ENCODE measurements around the gene ASNSD1. TPM values are rescaled to one million over a fixed set of nuclear protein-coding genes. Genes with fewer than 3 reads are reported as not detected.

Gene ASNSD1
- 65.1 TPM for total RNA-seq

DNA sequence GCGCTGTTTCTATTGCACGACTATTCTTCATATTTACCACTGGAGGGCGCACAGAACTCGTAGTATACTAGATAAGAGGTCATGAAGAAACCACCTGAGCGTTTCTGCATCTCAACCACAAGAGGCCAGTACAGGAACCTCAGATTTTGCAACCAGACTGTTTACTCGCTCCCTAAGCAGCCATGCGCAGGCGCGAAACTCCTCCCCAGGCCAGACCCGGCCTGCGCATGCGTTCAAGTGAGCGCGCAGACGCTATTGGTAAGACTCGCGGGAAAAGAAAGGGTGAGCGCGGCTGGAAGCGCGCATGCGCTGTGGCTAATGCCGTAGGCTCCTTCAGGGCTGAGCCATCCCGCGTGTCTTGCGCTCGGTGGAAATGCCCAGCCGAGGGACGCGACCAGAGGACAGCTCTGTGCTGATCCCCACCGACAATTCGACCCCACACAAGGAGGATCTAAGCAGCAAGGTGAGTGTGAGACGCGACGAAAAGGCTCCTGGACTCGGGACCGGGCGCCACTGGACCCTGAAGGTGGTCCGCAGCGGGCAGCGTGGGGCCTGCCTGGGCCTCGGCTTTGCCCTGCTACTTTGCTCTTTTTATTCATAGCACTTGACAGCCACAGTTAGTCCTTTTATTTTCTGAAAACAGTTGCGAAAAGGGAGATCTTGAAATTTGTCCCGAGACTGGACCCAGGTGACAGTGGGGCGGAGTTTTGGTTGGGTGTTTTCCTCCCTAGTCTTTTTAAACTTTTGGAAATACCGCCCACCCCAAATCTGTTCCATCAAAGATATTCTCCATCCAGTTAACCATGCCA, at the start of gene ASNSD1:
ASNSD1 (plus strand) TSS at position 312 of the 809 bp plus-strand sequence. CDS start 4,674 bp downstream, outside the sequence.
- no peaks in the 10 kb centered on the region for H3K9me3 ChIP-seq (ENCODE audit: low read depth, low read length)
- peak within 1 kb of the TSS; percentile 67 for H3K4me3 ChIP-seq (ENCODE audit: low read length)
- no peaks in the 10 kb centered on the region for H3K27me3 ChIP-seq (ENCODE audit: insufficient read depth, low read length)
- peaks cover 38% of the 10 kb centered on the region for H3K4me1 ChIP-seq (ENCODE audit: insufficient read depth, low read length)

DNA sequence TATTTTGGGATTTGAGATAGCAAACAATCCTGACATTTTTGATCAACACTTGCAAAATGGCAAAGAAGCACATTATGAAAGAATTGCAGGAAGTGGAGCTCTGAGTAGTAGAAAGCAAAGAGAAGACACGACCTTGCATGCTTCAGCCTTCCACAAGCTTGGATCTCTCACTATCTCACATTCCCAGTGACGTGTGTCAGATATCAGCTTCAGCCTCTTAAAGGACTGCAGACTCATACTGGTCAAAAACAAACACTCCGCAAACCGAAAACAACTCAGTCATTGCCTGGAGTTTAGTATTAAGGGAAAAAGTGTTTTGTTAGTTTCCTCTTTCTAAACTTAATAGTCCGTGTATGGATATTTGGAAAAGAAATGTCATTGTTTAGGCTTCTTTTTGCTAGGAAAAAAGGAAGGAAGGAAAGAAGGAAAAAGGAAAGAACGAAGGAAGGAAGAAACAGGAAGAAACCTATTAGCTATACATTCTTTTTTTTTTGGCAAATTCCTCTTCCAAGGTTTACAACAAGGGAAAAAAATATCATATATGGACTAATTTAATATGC, 48.1 kb upstream of the ASNSD1 start:
- peaks cover 3% of the 10 kb centered on the region for H3K4me1 ChIP-seq (ENCODE audit: insufficient read depth, low read length)
- H3K27me3 ChIP-seq (ENCODE audit: insufficient read depth, low read length) = no peaks in the 10 kb centered on the region
- H3K4me3 ChIP-seq (ENCODE audit: low read length) = no peak overlapping the region
- no peaks in the 10 kb centered on the region for H3K9me3 ChIP-seq (ENCODE audit: low read depth, low read length)

DNA sequence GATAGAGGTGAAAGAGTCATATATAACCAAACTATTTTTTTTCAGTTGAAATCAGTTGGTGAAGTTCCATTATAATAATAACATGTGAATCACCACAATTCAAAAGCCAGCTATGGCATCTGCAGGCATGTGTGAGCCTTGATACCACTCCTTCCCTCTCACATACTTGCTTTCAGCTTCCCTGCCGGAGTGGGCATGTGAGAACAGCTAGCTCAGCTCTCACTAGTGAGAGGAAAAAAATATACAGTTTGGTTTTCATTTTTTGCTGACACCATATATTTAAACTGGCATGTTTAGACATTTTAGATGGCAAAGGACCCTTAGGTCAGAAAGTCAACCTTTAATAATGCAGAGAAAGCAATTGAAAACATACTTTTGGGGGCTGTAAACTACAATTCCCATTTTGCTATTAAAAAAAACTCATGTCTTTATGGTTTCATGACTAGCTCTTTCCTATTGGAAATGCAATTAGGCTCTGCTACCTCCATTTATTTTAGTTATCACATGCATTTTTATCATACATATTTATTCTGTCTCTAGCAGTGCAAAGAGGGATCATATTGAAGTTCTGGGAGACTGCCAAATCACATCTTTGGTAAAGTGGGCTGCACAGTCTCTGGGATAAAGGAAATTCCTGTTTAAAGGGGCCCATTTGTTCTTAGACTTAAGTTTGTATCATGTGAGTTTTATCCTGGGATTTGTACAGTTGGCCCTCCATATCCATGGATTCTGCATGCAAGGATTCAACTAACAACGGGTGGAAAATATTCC, 47.4 kb upstream of the ASNSD1 start:
- H3K27me3 ChIP-seq (ENCODE audit: insufficient read depth, low read length) = no peaks in the 10 kb centered on the region
- no peaks in the 10 kb centered on the region for H3K9me3 ChIP-seq (ENCODE audit: low read depth, low read length)
- H3K4me3 ChIP-seq (ENCODE audit: low read length) = no peak overlapping the region
- peaks cover 3% of the 10 kb centered on the region for H3K4me1 ChIP-seq (ENCODE audit: insufficient read depth, low read length)

DNA sequence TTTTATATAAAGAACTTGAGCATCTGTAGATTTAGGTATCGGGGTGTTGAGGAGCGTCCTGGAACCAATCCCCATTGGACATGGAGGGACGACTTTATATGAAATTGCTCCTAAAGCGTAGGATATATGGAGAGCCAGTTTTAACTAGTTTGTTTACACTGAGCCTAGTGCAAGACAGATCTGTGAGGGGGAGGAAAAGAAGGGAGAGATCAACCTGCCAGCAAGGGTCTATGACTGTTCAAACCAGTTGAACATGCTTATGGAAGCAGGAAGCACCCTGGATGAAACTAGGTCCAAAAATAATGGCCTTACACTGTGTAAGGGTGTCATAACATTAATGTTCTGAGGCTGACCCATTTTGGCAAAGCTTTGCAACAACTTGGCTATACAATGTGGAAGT, 46.7 kb upstream of the ASNSD1 start:
- Histone ChIP-seq H3K4me3 (ENCODE audit: low read length) (no peak overlapping the region), H3K9me3 (ENCODE audit: low read depth, low read length) (no peaks in the 10 kb centered on the region), H3K27me3 (ENCODE audit: insufficient read depth, low read length) (no peaks in the 10 kb centered on the region), H3K4me1 (ENCODE audit: insufficient read depth, low read length) (peaks cover 3% of the 10 kb centered on the region)

DNA sequence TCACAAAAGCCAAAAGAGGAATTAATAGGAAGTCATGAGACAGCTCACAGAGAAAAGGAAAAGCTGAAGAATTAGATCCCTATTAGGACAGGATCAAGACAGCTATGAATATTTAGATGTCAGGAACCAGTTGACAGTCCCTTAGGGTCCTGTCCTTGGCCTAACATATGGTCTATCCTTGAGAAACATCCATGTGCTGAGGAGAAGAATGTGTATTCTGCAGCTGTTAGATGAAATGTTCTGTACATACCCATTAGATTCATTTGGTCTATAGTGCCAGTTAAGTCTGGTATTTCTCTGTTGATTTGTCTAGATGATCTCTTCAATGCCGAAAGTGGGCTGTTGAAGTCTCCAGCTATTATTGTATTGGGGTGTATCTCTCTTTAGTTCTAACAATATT, 43.1 kb upstream of the ASNSD1 start:
- H3K4me3 ChIP-seq (ENCODE audit: low read length) = no peak overlapping the region
- H3K27me3 ChIP-seq (ENCODE audit: insufficient read depth, low read length) = no peaks in the 10 kb centered on the region
- no peaks in the 10 kb centered on the region for H3K9me3 ChIP-seq (ENCODE audit: low read depth, low read length)
- H3K4me1 ChIP-seq (ENCODE audit: insufficient read depth, low read length) = no peaks in the 10 kb centered on the region

DNA sequence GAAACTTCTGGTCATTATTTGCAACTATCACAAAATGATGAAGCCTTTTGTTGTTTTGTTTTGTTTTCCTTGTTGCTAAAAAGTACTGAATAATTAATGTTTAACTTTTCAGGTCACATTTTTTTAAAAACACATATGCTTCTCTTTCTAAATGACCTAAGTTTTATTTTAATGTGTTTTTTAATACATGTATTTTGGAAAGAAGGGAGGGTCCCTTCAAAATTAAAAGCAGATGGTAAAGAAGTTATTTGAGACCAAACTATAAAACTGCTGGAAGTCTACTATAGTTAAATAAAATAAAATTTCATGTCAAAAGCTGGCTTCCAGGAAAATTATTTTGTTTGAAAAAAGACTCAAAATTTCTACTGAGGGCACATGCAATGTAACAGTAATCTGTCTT, 39.5 kb upstream of the ASNSD1 start:
- Histone ChIP-seq H3K27me3 (ENCODE audit: insufficient read depth, low read length) (no peaks in the 10 kb centered on the region), H3K4me1 (ENCODE audit: insufficient read depth, low read length) (no peaks in the 10 kb centered on the region), H3K4me3 (ENCODE audit: low read length) (no peak overlapping the region), H3K9me3 (ENCODE audit: low read depth, low read length) (no peaks in the 10 kb centered on the region)

DNA sequence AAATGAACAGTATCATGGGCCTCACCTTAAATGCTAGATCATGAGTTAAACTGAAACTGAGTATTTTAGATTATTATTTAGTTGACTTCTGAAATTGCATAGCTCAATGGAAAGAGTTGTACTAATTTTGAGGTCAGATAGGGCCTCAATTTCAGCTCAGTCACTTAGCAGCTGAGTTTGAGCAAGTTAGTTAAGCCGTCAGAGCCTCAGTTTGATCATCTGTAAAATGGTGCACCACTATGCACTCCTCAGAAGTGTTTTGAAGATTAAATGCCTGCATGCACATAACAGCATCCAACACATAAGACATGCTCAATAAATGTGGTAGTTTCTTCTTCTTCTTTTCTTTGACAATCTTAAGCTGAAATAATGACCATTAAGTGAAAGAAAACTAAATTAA, 38.2 kb upstream of the ASNSD1 start:
- Histone ChIP-seq H3K4me3 (ENCODE audit: low read length) (no peak overlapping the region), H3K27me3 (ENCODE audit: insufficient read depth, low read length) (no peaks in the 10 kb centered on the region), H3K9me3 (ENCODE audit: low read depth, low read length) (no peaks in the 10 kb centered on the region)

DNA sequence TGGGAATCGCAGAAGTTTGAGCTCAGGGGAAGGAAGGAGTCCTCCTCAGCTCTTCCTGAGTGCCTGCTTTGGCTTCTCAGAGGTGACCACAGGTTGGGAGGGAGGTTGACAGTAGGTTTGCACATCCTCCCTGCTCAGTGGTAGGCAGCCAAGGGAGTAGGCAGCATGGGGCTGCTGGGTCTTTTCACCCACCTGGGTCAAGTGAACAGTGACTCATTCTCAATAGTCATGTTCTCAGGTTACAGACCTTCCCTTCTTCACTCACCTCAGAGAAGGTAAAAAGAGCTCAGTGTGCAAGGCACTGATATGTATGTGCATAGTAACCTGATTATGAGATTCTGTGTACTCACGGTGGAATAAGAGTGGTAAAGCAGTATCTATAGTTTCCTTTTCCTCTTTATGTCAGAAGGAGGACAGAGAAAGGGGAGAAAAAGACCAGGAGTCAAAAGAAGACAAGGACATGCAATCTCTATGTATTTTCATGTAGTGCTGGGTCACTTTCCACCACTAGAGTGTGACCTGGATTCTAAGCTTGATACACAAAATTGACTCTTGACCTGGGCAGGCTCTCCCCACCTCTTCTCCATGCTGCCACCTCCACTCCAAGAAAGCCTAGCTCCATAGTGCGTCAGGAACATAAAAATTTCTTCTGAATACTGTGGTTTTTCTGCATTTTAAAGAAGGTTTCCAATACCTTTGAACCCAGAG, 36.5 kb upstream of the ASNSD1 start:
- H3K9me3 ChIP-seq (ENCODE audit: low read depth, low read length) = no peaks in the 10 kb centered on the region
- no peaks in the 10 kb centered on the region for H3K27me3 ChIP-seq (ENCODE audit: insufficient read depth, low read length)
- no peak overlapping the region for H3K4me3 ChIP-seq (ENCODE audit: low read length)
- H3K4me1 ChIP-seq (ENCODE audit: insufficient read depth, low read length) = no peaks in the 10 kb centered on the region

More for the DNA sequence above, 38.2 kb upstream of the ASNSD1 start:
- H3K4me1 ChIP-seq (ENCODE audit: insufficient read depth, low read length) = no peaks in the 10 kb centered on the region

DNA sequence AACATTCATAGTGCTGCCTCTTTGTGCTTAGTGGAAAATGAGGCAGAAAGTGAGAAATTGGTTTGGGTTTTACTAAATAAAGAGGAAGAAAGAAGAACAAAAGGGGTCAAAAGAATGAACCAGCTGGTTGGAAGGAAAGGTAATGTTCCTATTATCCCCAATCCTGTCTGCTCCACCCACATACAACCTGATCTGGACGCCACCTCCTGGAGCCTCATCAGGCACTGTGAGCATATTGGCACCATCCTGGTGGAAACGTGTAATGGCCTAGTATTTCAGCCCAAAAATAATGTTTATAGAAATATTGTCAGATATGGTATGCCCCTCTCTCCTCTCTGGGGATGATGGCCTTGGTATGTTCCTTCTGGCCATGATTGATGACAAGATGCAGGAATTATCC, 35.6 kb upstream of the ASNSD1 start:
- no peaks in the 10 kb centered on the region for H3K27me3 ChIP-seq (ENCODE audit: insufficient read depth, low read length)
- no peak overlapping the region for H3K4me3 ChIP-seq (ENCODE audit: low read length)
- H3K4me1 ChIP-seq (ENCODE audit: insufficient read depth, low read length) = no peaks in the 10 kb centered on the region
- H3K9me3 ChIP-seq (ENCODE audit: low read depth, low read length) = no peaks in the 10 kb centered on the region

DNA sequence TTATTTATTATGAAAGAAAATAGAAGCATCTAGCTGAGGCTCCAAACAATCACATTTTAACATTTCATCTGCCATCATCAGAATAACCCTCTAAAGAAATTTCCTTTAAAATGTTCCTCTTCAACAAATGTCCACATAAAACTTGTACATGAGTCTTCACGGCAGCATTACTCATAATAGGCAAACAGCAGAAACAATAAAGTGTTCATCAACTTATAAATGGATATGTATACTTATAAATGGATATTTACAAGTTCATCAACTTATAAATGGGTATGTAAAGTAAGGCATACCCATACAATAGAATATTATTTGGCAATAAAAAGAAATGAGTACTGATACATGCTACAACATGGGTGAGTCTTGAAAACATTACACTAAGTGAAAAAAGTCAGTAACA, 33.5 kb upstream of the ASNSD1 start:
- H3K4me3 ChIP-seq (ENCODE audit: low read length) = no peak overlapping the region
- H3K4me1 ChIP-seq (ENCODE audit: insufficient read depth, low read length) = no peaks in the 10 kb centered on the region
- H3K9me3 ChIP-seq (ENCODE audit: low read depth, low read length) = no peaks in the 10 kb centered on the region
- no peaks in the 10 kb centered on the region for H3K27me3 ChIP-seq (ENCODE audit: insufficient read depth, low read length)

DNA sequence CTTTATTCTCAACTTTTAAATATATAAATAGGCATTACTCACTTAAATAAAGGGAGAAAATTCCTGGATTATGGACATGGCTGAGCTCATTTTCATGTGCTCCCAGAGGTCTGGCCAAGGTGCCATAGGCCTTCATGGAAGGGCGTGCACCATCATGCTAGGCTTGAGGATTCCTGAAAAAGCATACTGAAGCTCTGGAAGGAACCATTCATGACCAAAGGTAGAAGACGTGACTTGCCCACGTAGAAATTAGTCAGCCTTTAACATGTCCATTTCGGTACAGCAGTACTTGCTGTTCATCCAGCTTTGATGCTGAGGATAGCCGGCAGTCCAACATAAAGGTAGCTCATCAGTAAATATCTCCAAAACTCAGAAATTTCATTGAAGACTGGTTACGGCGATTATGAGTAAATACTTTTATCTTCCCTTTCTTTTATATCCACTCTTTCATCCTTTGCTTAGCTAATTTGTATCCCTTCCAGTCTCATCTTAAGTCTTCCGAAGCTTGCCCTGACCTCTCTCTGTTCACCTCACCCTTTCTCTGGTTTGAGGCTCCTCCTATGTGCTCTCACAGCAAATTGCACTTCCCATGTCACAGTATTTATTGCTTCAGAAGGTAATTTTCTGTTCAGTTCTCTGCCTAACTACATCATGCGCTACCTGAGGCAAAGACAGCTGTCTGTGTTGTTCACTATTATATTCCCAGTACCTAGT, 32.3 kb upstream of the ASNSD1 start:
- no peaks in the 10 kb centered on the region for H3K4me1 ChIP-seq (ENCODE audit: insufficient read depth, low read length)
- H3K9me3 ChIP-seq (ENCODE audit: low read depth, low read length) = no peaks in the 10 kb centered on the region
- no peaks in the 10 kb centered on the region for H3K27me3 ChIP-seq (ENCODE audit: insufficient read depth, low read length)
- H3K4me3 ChIP-seq (ENCODE audit: low read length) = no peak overlapping the region

DNA sequence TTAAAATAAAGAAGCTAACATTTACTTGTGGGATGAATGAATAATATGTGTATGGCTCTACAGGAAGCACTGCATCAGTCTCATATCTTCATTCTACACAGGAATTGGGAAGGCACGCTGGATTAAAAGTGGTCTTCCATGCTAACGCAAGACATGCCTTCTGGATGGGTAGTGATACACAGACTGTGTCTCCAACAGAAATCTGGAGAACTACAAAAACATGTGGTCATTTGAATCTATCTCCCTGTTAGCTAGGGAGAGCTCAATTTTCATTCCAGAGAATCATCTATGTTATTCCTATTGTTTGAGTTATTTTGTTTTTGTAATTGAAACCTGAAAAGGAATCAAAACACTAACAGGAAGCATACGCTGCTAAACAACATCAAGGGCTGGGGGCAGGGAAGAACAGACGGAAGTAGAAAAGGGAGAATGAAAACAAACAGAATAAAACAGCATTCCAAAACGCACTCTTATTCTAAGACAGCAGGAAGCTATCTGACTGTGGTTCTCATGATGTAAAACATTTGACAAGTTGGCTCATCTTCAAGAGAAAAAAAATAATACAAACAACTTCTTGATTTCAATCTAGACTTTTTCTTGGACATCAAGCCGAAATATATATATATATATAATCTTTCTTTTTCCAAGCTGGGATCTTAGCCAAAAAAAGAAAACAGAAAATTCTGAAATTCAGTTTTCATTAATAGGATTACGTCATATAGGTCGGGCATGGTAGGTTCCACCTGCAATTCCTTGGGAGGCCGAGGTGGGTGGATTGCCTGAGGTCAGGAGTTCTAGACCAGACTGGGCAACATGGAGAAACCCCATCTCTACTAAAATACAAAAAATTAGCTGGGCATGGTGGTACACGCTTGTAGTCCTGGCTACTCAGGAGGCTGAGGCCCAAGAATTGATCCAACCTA, 31.5 kb upstream of the ASNSD1 start:
- Histone ChIP-seq H3K4me1 (ENCODE audit: insufficient read depth, low read length) (no peaks in the 10 kb centered on the region), H3K27me3 (ENCODE audit: insufficient read depth, low read length) (no peaks in the 10 kb centered on the region), H3K9me3 (ENCODE audit: low read depth, low read length) (no peaks in the 10 kb centered on the region), H3K4me3 (ENCODE audit: low read length) (no peak overlapping the region)

DNA sequence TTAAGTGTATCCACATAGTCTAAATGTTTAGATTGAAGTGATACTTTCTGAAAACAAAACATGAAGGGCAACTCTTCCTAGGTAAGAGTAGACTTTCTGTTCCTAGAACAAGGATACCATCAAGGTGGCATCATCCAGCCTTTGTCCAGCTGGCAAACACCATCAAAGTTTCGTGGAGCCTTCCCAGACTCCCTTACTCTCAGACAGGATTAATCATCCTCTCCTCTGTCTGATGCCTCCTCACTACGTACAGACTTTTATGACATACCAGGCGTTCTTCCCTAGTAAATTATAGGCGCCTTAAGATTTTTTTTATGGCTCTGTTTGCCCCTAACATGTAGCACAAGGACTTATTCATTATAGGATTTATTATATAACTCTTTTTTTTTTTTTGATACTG, 29.4 kb upstream of the ASNSD1 start:
- no peak overlapping the region for H3K4me3 ChIP-seq (ENCODE audit: low read length)
- H3K27me3 ChIP-seq (ENCODE audit: insufficient read depth, low read length) = no peaks in the 10 kb centered on the region
- H3K9me3 ChIP-seq (ENCODE audit: low read depth, low read length) = no peaks in the 10 kb centered on the region
- no peaks in the 10 kb centered on the region for H3K4me1 ChIP-seq (ENCODE audit: insufficient read depth, low read length)

DNA sequence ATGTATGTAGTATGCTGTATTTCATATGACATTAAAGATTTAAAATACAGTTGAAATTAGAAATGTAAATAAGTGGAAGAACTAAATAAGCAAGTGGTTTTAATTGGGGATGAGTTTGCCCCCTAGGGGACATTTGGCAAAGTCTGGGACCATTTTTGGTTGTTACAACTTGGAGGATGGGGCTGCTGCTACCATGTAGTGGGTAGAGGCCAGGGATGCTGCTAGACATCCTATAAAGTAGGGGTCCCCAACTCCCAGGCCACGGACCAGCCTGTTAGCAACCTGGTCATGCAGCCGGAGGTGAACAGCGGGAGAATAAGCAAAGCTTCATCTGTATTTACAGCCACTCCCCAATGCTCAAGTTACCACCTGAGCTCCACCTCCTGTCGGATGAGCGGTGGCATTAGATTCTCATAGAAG, 27.9 kb upstream of the ASNSD1 start:
- H3K4me1 ChIP-seq (ENCODE audit: insufficient read depth, low read length) = no peaks in the 10 kb centered on the region
- H3K4me3 ChIP-seq (ENCODE audit: low read length) = no peak overlapping the region
- no peaks in the 10 kb centered on the region for H3K27me3 ChIP-seq (ENCODE audit: insufficient read depth, low read length)
- H3K9me3 ChIP-seq (ENCODE audit: low read depth, low read length) = no peaks in the 10 kb centered on the region

All from mononuclear cell (primary cell).